Measurements from ENCODE around the gene CDH13.

- no peak for TF ChIP-seq POLR2A (IDR thresholded peaks at IDR 0.05)
- no peak for TF ChIP-seq CTCF (IDR thresholded peaks at IDR 0.05)
Measured at GRCh38 chr16:83100679-83101078, 473.9 kb downstream of the CDH13 start.

Measured in Peyer's patch (tissue), 4 donors.